Gastroesophageal sphincter (tissue), 3 donors: ENCODE results near the gene SUMO4.

ENCODE experiments used
- POLR2A ChIP-seq, 2 donors: fragments of 450-650 bp; IDR thresholded peaks; one replicate each; pipeline ENCODE4 v1.6.1; 2017; ENCODE audit warnings: antibody characterized with exemption in 2 of 2, mild to moderate bottlenecking in 2 of 2, moderate library complexity in 1 of 2
- TF ChIP-seq, protein P1 (sequence below), 4 experiments: fragments of 200-600 bp in 2 of 4; fragments of 450-650 bp in 2 of 4; sonication (generic) in 1 of 4; IDR thresholded peaks; one replicate each; pipeline ENCODE4 v1.5.1; 2017 to 2019; ENCODE audit warnings: antibody characterized with exemption in 4 of 4, mild to moderate bottlenecking in 2 of 4, moderate library complexity in 2 of 4

DNA sequence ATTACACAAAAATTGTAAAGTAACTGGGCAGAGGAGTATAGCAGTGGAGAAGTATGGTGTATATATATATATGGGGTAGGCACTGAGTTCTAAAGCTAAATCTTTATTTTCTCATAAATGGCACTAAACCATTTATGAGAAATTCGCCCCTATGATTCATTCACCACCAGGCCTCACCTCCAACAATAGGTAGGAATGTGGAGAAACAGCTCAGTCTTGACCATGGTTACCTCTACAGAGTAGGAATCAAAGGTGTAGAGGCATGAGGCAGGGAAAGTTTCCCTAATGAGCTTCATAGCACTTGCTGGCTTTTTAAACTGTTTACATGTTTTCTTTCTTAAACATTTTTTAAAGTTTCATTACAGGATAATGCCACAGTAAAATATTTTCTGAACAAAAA is 36.9 kb upstream of the SUMO4 start:
- TF ChIP-seq, protein P1, sequence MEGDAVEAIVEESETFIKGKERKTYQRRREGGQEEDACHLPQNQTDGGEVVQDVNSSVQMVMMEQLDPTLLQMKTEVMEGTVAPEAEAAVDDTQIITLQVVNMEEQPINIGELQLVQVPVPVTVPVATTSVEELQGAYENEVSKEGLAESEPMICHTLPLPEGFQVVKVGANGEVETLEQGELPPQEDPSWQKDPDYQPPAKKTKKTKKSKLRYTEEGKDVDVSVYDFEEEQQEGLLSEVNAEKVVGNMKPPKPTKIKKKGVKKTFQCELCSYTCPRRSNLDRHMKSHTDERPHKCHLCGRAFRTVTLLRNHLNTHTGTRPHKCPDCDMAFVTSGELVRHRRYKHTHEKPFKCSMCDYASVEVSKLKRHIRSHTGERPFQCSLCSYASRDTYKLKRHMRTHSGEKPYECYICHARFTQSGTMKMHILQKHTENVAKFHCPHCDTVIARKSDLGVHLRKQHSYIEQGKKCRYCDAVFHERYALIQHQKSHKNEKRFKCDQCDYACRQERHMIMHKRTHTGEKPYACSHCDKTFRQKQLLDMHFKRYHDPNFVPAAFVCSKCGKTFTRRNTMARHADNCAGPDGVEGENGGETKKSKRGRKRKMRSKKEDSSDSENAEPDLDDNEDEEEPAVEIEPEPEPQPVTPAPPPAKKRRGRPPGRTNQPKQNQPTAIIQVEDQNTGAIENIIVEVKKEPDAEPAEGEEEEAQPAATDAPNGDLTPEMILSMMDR (IDR thresholded peaks at IDR 0.05), result no peak
- TF ChIP-seq POLR2A (IDR thresholded peaks at IDR 0.05), result no peak
